IPS-18a (cell line): Measurements from ENCODE around the gene PTGR3.

Experiments
- H3K27ac ChIP-seq: one replicate; pipeline ENCODE4 v1.5.1; 2013; ENCODE audit warnings: low read length
- H3K27me3 ChIP-seq: one replicate; pipeline ENCODE4 v1.6.1; 2013; ENCODE audit warnings: mild to moderate bottlenecking, low read length; ENCODE audit not compliant: control insufficient read depth, insufficient read depth
- H3K36me3 ChIP-seq: one replicate; pipeline ENCODE4 v1.6.1; 2013; ENCODE audit warnings: low read depth, low read length; ENCODE audit not compliant: control insufficient read depth
- H3K4me1 ChIP-seq: one replicate; pipeline ENCODE4 v1.6.1; 2013; ENCODE audit warnings: low read depth, low read length; ENCODE audit not compliant: control insufficient read depth
- H3K4me3 ChIP-seq: one replicate; pipeline ENCODE4 v1.5.1; 2013; ENCODE audit warnings: low read length
- H3K9ac ChIP-seq: one replicate; pipeline ENCODE4 v1.6.1; 2013; ENCODE audit warnings: mild to moderate bottlenecking, low read length, moderate library complexity
- H3K9me3 ChIP-seq: one replicate; pipeline ENCODE4 v1.6.1; 2013; ENCODE audit warnings: low read depth, low read length; ENCODE audit not compliant: control insufficient read depth

PTGR3 gene

GRCh38 chr18:75160364-75160763 lies 48.6 kb downstream of the PTGR3 start:
- no peaks in the 10 kb centered on the region for H3K27me3 ChIP-seq
- no peaks in the 10 kb centered on the region for H3K36me3 ChIP-seq
- H3K9me3 ChIP-seq, result no peaks in the 10 kb centered on the region
- no peak overlapping the region for H3K4me3 ChIP-seq
- H3K27ac ChIP-seq, result no peak overlapping the region
- peaks cover 3% of the 10 kb centered on the region for H3K4me1 ChIP-seq
- no peak overlapping the region for H3K9ac ChIP-seq

- Histone ChIP-seq H3K27ac (no peak overlapping the region), H3K9ac (no peak overlapping the region), H3K4me1 (peaks cover 3% of the 10 kb centered on the region), H3K27me3 (no peaks in the 10 kb centered on the region), H3K36me3 (no peaks in the 10 kb centered on the region), H3K4me3 (no peak overlapping the region), H3K9me3 (no peaks in the 10 kb centered on the region)
Measured at GRCh38 chr18:75159646-75160356, 49.1 kb downstream of the PTGR3 start.

- Histone ChIP-seq H3K27ac (no peak overlapping the region), H3K4me3 (no peak overlapping the region), H3K36me3 (no peaks in the 10 kb centered on the region), H3K4me1 (peaks cover 3% of the 10 kb centered on the region), H3K27me3 (no peaks in the 10 kb centered on the region), H3K9ac (no peak overlapping the region), H3K9me3 (no peaks in the 10 kb centered on the region)
Measured at GRCh38 chr18:75159238-75159518, 49.8 kb downstream of the PTGR3 start.
